ENCODE results near the gene SPRR2D. TPM values are rescaled to one million over a fixed set of nuclear protein-coding genes. Genes with fewer than 3 reads are reported as not detected.

Gene SPRR2D
- total and polyA plus RNA-seq, 4 donors = 0.09 TPM; not detected in 3

DNA sequence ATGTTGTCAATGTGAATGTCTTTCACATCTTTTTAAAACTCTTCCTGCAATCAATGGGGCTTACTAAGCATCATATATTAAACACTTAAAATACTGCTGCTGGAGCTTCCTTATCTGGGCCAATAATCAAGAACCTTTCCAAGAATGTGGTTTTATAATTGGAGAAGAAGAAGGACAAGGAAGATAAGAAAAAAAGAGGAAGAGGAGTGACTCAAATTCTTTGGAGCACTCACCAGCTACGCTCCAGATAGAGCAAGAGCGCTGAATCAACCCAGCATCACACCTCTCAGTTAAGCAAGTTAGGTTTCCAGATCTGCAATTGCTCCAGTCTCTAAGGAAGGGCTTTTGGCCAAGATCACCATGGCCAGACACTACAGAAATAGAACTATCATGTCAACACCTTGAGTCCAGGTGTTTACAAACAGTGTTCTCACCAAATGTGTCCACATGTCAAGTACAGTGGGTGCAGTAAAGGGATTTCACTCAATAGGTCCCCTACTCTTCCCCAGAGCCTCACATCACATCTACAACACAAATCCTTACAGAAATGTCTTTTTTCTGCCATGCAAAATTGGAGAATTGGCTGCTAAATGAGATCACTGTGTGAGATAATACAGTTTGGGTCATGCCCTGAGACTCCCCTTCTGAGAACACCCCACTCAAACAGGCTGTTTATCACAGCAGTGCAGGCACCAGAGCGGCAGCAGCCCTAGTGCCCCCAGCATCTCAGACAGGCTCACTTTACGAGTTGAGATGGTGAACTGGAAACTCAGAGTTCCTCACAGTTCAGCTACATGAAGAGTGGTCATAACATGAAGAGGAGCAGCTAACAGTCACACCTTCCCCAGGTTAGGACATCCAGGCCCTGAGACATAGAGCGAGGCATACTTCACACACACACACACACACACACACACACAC, 32.1 kb upstream of the SPRR2D start (continued):
- TF ChIP-seq, protein P1, sequence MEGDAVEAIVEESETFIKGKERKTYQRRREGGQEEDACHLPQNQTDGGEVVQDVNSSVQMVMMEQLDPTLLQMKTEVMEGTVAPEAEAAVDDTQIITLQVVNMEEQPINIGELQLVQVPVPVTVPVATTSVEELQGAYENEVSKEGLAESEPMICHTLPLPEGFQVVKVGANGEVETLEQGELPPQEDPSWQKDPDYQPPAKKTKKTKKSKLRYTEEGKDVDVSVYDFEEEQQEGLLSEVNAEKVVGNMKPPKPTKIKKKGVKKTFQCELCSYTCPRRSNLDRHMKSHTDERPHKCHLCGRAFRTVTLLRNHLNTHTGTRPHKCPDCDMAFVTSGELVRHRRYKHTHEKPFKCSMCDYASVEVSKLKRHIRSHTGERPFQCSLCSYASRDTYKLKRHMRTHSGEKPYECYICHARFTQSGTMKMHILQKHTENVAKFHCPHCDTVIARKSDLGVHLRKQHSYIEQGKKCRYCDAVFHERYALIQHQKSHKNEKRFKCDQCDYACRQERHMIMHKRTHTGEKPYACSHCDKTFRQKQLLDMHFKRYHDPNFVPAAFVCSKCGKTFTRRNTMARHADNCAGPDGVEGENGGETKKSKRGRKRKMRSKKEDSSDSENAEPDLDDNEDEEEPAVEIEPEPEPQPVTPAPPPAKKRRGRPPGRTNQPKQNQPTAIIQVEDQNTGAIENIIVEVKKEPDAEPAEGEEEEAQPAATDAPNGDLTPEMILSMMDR (IDR thresholded peaks at IDR 0.05; ENCODE audit: low read depth, low read length, missing input control) = no peak

GRCh38 chr1:153071511-153071910, 30.6 kb upstream of the SPRR2D start, which contains the start of gene SPRR2B:
TSS of gene SPRR2B (minus strand) at chr1:153071611. CDS start at chr1:153070839, 772 bp downstream.
- Histone ChIP-seq H3K9me3 (ENCODE audit: control insufficient read depth in 4 of 4, low read length in 3 of 4) (no peaks in the 10 kb centered on the region), H3K36me3 (ENCODE audit: control insufficient read depth in 4 of 4, insufficient read depth in 3 of 4, low read depth in 1 of 4, low read length in 3 of 4) (no peaks in the 10 kb centered on the region), H3K27ac (ENCODE audit: low read depth in 1 of 2, low read length in 2 of 2) (no peak within 1 kb of the TSS), H3K4me3 (ENCODE audit: low read depth in 1 of 3, low read length in 3 of 3) (no peak within 1 kb of the TSS), H3K4me1 (ENCODE audit: control insufficient read depth in 4 of 4, insufficient read depth in 4 of 4, low read length in 3 of 4) (no peaks in the 10 kb centered on the region), H3K27me3 (ENCODE audit: control insufficient read depth in 4 of 4, insufficient read depth in 4 of 4, low read length in 3 of 4) (peaks cover 0 to 5% (median 0%) of the 10 kb centered on the region in 4 donors), H3K9ac (ENCODE audit: low read depth in 1 of 2, low read length in 2 of 2) (no peak within 1 kb of the TSS)
- WGBS = 65% methylated on average over 2 of the region's 2 CpGs
- TF ChIP-seq, protein P2, sequence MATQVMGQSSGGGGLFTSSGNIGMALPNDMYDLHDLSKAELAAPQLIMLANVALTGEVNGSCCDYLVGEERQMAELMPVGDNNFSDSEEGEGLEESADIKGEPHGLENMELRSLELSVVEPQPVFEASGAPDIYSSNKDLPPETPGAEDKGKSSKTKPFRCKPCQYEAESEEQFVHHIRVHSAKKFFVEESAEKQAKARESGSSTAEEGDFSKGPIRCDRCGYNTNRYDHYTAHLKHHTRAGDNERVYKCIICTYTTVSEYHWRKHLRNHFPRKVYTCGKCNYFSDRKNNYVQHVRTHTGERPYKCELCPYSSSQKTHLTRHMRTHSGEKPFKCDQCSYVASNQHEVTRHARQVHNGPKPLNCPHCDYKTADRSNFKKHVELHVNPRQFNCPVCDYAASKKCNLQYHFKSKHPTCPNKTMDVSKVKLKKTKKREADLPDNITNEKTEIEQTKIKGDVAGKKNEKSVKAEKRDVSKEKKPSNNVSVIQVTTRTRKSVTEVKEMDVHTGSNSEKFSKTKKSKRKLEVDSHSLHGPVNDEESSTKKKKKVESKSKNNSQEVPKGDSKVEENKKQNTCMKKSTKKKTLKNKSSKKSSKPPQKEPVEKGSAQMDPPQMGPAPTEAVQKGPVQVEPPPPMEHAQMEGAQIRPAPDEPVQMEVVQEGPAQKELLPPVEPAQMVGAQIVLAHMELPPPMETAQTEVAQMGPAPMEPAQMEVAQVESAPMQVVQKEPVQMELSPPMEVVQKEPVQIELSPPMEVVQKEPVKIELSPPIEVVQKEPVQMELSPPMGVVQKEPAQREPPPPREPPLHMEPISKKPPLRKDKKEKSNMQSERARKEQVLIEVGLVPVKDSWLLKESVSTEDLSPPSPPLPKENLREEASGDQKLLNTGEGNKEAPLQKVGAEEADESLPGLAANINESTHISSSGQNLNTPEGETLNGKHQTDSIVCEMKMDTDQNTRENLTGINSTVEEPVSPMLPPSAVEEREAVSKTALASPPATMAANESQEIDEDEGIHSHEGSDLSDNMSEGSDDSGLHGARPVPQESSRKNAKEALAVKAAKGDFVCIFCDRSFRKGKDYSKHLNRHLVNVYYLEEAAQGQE (IDR thresholded peaks at IDR 0.05) = no peak
- TF ChIP-seq, protein P1 (IDR thresholded peaks at IDR 0.05; ENCODE audit: low read depth, low read length, missing input control) = no peak
- TF ChIP-seq JUND (IDR thresholded peaks at IDR 0.05) = no peak
- TF ChIP-seq GABPA (IDR thresholded peaks at IDR 0.05 in 1 of 2, conservative IDR thresholded peaks at IDR 0.05 in 1 of 2) = no peak
- TF ChIP-seq ZBTB33 (IDR thresholded peaks at IDR 0.05) = no peak
- TF ChIP-seq, protein P3, sequence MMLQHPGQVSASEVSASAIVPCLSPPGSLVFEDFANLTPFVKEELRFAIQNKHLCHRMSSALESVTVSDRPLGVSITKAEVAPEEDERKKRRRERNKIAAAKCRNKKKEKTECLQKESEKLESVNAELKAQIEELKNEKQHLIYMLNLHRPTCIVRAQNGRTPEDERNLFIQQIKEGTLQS (IDR thresholded peaks at IDR 0.05) = no peak
- no peak for TF ChIP-seq MAX (IDR thresholded peaks at IDR 0.05)
- no peak for TF ChIP-seq EGR1 (IDR thresholded peaks at IDR 0.05; ENCODE audit: low read depth in 2 of 2)
- no peak for TF ChIP-seq FOXA2 (IDR thresholded peaks at IDR 0.05)
- TF ChIP-seq HNF4G (IDR thresholded peaks at IDR 0.05) = no peak
- no peak for TF ChIP-seq NR2F2 (IDR thresholded peaks at IDR 0.05)
- TF ChIP-seq HNF4A (conservative IDR thresholded peaks at IDR 0.05) = no peak
- TF ChIP-seq YY1 (IDR thresholded peaks at IDR 0.05) = no peak
- TF ChIP-seq RAD21 (IDR thresholded peaks at IDR 0.05) = no peak
- TF ChIP-seq FOXA1 (IDR thresholded peaks at IDR 0.05) = no peak
- TF ChIP-seq RXRA (IDR thresholded peaks at IDR 0.05) = no peak
- no peak for TF ChIP-seq SP1 (IDR thresholded peaks at IDR 0.05)
- no peak for TF ChIP-seq TAF1 (conservative IDR thresholded peaks at IDR 0.05)
- DNase-seq (ENCODE audit: low spot score) = no peak

Data from liver (tissue), 9 donors.